GM21526 (cell line): ENCODE measurements around the gene CENPQ.

ENCODE experiments used
- ATAC-seq: cut with Tn5 transposase; IDR thresholded peaks from one replicate; pipeline ENCODE4 v1.9.1; 2021; ENCODE audit warnings: moderate library complexity; ENCODE audit not compliant: unreplicated experiment, low FRiP score

Gene CENPQ

GRCh38 chr6:49499623-49500022 lies 36.5 kb downstream of the CENPQ start, which contains the start of gene GLYATL3:
GLYATL3 (plus strand) TSS chr6:49499923; CDS start chr6:49511991, 12,068 bp downstream.
- no peak for ATAC-seq

- ATAC-seq: no peak
These were observed 41.5 kb downstream of the CENPQ start for GRCh38 chr6:49504666-49505065.

- no peak for ATAC-seq
These were observed 43.5 kb downstream of the CENPQ start for GRCh38 chr6:49506569-49507111.

- no peak for ATAC-seq
These were observed 46.2 kb downstream of the CENPQ start for GRCh38 chr6:49509342-49509741.

- ATAC-seq: no peak
These were observed 50.2 kb downstream of the CENPQ start for GRCh38 chr6:49513153-49513989.

GRCh38 chr6:49514571-49515484 lies 51.7 kb downstream of the CENPQ start:
- ATAC-seq: no peak

- ATAC-seq: no peak
These were observed 52.4 kb downstream of the CENPQ start for GRCh38 chr6:49515485-49516146.

- no peak for ATAC-seq
These were observed 53.0 kb downstream of the CENPQ start for GRCh38 chr6:49516147-49516505.

GRCh38 chr6:49517919-49518318 lies 54.7 kb downstream of the CENPQ start:
- no peak for ATAC-seq

- ATAC-seq: peak; percentile 98
These were observed 56.5 kb downstream of the CENPQ start for GRCh38 chr6:49519660-49520059.

GRCh38 chr6:49522710-49523593 lies 59.8 kb downstream of the CENPQ start:
- ATAC-seq: no peak

GRCh38 chr6:49523901-49524300 lies 60.7 kb downstream of the CENPQ start:
- ATAC-seq: no peak

GRCh38 chr6:49524541-49524940 lies 61.4 kb downstream of the CENPQ start:
- no peak for ATAC-seq

- ATAC-seq: no peak
These were observed 63.4 kb downstream of the CENPQ start for GRCh38 chr6:49526598-49526997.

GRCh38 chr6:49527320-49527719 lies 64.2 kb downstream of the CENPQ start:
- no peak for ATAC-seq

- ATAC-seq: no peak
These were observed 65.4 kb downstream of the CENPQ start for GRCh38 chr6:49528571-49528970.

- no peak for ATAC-seq
These were observed 67.1 kb downstream of the CENPQ start for GRCh38 chr6:49530141-49530776.

GRCh38 chr6:49531774-49532569 lies 68.8 kb downstream of the CENPQ start:
- ATAC-seq: peak; percentile 96
